ENCODE results near the gene PI16. TPM values are rescaled to one million over a fixed set of nuclear protein-coding genes. Genes with fewer than 3 reads are reported as not detected.

Gene PI16
- total and polyA plus RNA-seq, 12 donors, result 4.4 to 38.9 (median 18.7) TPM

GRCh38 chr6:37010402-37010892 is 55.9 kb downstream of the PI16 start:
- DNase-seq (no peak), ATAC-seq (no peak)
- intact Hi-C loops (cut with DNase I), result loop anchor here in 1 of 10 donors (10.0 kb wide), 1 partner anchor 116 kb away; no protein-coding TSS in a partner anchor
- Histone ChIP-seq H3K27ac (no peak overlapping the region), H3K27me3 (no peaks in the 10 kb centered on the region), H3K9me3 (no peaks in the 10 kb centered on the region), H3K4me1 (peaks cover 0 to 24% (median 0%) of the 10 kb centered on the region in 9 donors), H3K4me3 (no peak overlapping the region), H3K36me3 (peaks cover 0 to 35% (median 0%) of the 10 kb centered on the region in 9 donors)
- TF ChIP-seq CTCF (IDR thresholded peaks at IDR 0.05), result no peak
- 87 to 92% methylated on average over 10 of the region's 10 CpGs for WGBS, 2 donors

- ATAC-seq (no peak), DNase-seq (no peak)
- Histone ChIP-seq H3K27me3 (no peaks in the 10 kb centered on the region), H3K9me3 (no peaks in the 10 kb centered on the region), H3K27ac (no peak overlapping the region), H3K4me3 (no peak overlapping the region), H3K36me3 (peaks cover 0 to 46% (median 0%) of the 10 kb centered on the region in 9 donors), H3K4me1 (peaks cover 0 to 16% (median 0%) of the 10 kb centered on the region in 9 donors)
- no peak for TF ChIP-seq CTCF (IDR thresholded peaks at IDR 0.05)
- intact Hi-C loops (cut with DNase I), result loop anchor here in 1 of 10 donors (10.0 kb wide), 1 partner anchor 117 kb away; no protein-coding TSS in a partner anchor
- 85 to 88% methylated on average over 11 of the region's 11 CpGs for WGBS, 2 donors
Measured at GRCh38 chr6:37011656-37012378, 57.3 kb downstream of the PI16 start.

GRCh38 chr6:37013516-37014491 is 59.3 kb downstream of the PI16 start:
- no peak for ATAC-seq
- WGBS, 2 donors, result 87 to 88% methylated on average over 21 of the region's 21 CpGs
- H3K27me3 ChIP-seq, result no peaks in the 10 kb centered on the region
- no peak for DNase-seq
- H3K9me3 ChIP-seq, result no peaks in the 10 kb centered on the region
- no peak overlapping the region for H3K27ac ChIP-seq
- TF ChIP-seq CTCF (IDR thresholded peaks at IDR 0.05), result no peak
- peaks cover 0 to 53% (median 0%) of the 10 kb centered on the region in 9 donors for H3K36me3 ChIP-seq
- H3K4me1 ChIP-seq, result peaks cover 1 to 21% (median 4%) of the 10 kb centered on the region in 9 donors
- no peak overlapping the region for H3K4me3 ChIP-seq
- intact Hi-C loops (cut with DNase I), result loop anchor here in 1 of 10 donors (10.0 kb wide), 1 partner anchor 119 kb away; no protein-coding TSS in a partner anchor

Other genes with a start within 250 kb of the PI16 start
- gene CPNE5, start 115.3 kb upstream of the PI16 start, total RNA-seq, result 10 to 100 TPM in 9 of 10 donors, 1 to 10 TPM in 1; 2.8 to 98.2 (median 29.0) TPM
- 10 to 100 TPM in 1 of 2 donors, 1 to 10 TPM in 1; 4.4 to 18.4 TPM for gene CPNE5, start 115.3 kb upstream of the PI16 start, polyA plus RNA-seq
- gene PPIL1, start 79.9 kb upstream of the PI16 start, total RNA-seq, result 100 to 1,000 TPM in 2 of 10 donors, 10 to 100 TPM in 8; 34.5 to 106 (median 49.2) TPM
- 10 to 100 TPM; 21.1 to 50.3 TPM for gene PPIL1, start 79.9 kb upstream of the PI16 start, polyA plus RNA-seq
- gene C6orf89, start 68.8 kb upstream of the PI16 start, total RNA-seq, result 100 to 1,000 TPM in 1 of 10 donors, 10 to 100 TPM in 9; 64.6 to 104 (median 74.7) TPM
- 10 to 100 TPM; 22.5 to 23.1 TPM for gene C6orf89, start 68.8 kb upstream of the PI16 start, polyA plus RNA-seq
- 100 to 1,000 TPM; 127 to 296 (median 156) TPM for gene MTCH1, start 31.5 kb downstream of the PI16 start, total RNA-seq
- 100 to 1,000 TPM in 1 of 2 donors, 10 to 100 TPM in 1; 82.6 to 341 TPM for gene MTCH1, start 31.5 kb downstream of the PI16 start, polyA plus RNA-seq
- 10 to 100 TPM in 1 of 10 donors, 1 to 10 TPM in 9; 1.0 to 22.1 (median 2.0) TPM for gene FGD2, start 50.9 kb downstream of the PI16 start, total RNA-seq
- 1 to 10 TPM; 2.8 to 6.7 TPM for gene FGD2, start 50.9 kb downstream of the PI16 start, polyA plus RNA-seq
- gene PIM1, start 215.4 kb downstream of the PI16 start, total RNA-seq, result 100 to 1,000 TPM in 1 of 10 donors, 10 to 100 TPM in 7, 1 to 10 TPM in 2; 9.2 to 106 (median 18.0) TPM
- gene PIM1, start 215.4 kb downstream of the PI16 start, polyA plus RNA-seq, result 10 to 100 TPM in 1 of 2 donors, 1 to 10 TPM in 1; 9.4 to 10.8 TPM